NCI-H187 (cell line): Measurements from ENCODE around the gene LRRC7.

ENCODE experiments used
- DNase-seq, 2 experiments: peaks; one replicate each; lab custom pipeline; 2025; lab: John Stamatoyannopoulos, UW

Gene LRRC7

DNA sequence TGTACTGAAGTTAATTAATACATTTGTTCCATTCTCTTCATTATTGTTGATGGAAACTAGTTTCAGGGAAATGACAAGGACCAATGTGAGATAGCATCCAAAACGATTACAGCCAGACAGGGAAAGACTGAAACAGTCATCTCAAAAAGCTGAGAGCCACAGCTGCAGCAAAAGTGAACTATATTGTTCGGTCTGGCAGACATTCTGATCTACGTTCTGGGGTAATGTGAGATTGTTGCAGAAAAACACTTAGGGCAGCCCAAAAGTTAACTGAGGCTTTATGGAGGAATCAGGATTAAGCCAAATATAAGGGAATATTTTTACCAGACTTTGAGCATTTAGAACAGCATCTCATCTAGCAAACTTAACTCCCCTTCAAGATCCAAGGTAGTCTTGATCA lies 524.8 kb downstream of the LRRC7 start:
- no peak for DNase-seq

DNA sequence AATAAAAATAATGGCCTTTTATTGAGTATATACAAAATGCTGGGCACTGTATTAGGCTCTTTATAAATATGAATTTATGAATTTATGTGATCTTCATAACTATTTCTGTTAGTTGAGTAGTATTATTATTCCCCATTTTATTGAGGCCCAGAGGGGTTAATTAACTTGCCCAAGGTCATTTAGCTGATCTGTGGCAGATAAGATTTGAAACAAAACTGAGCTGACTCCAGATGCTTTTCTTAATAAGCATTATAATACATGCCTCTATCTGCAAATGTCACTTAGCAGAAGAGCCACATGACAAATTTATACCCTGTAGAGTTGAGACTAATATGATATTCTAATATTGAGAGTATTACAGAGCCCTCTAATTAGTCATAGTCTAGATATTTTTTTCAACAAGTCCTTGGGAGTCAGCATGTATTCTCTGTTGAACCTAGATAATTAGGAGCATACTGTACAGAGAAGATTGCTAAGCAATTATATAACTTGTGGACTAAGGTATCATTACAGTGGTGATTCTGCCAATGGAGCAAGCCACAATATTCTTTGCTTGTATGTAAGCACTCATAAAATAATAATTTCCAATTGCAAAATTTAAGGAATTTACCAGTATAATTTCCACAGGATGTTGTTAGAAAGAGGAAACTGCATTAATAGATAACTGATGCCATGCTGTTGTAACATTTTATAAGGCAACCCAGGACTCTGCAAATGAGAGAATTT lies 525.7 kb downstream of the LRRC7 start:
- DNase-seq: no peak

DNA sequence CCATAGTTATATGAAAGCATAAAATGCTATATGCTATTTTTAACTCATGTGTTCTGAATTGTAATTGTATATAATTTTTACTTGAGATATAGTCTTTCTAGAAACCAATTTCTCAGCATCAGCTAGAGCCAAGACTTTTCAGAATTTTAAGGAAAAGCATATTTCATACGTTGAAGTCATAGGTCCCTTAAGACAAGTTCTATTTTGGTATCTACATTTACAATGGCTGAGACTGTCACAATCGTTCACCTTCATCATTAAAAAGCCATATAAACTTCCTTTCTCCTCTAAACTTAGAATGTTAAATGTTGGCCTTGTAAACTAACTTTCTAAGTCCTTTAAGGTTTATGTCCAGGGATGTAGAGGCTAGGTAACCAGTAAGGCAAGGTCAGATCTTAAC lies 533.5 kb downstream of the LRRC7 start:
- no peak for DNase-seq

DNA sequence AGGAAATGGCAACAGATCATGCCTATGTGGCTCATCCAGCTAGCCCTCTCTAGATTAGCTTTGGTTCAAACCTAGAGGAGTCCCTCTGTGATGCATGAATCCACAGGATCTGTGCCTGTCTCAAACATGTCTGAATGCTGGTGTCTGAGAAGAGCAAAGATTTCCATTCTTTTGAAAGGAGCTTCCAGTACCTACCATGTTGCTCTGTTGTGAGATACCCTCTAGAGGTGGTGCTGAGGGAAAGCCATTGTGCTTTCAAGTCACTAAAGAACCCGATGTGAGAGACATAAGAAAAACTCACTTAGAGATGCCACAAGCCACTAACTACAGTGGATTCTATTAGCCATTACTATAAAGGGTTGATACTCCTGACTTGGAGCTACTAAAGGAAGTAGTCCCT lies 534.1 kb downstream of the LRRC7 start:
- no peak for DNase-seq

DNA sequence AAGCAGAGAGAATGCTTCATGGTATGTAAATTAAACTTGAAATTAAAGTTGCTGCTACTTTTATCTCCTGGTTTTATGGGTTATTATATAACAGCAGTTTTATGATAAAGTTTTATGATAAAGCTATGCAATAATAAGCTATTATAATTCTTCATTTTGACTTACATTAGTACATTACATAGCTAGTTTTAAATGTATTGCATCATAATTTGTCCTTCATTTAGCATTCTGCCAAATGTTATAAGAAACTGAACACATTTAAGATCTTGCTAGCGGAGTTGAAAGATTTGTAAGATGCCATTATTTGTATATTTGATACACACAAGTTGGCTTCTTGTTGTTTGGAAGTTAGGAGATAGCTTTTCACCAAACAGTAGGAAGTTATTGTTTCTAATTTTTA lies 536.0 kb downstream of the LRRC7 start:
- no peak for DNase-seq

DNA sequence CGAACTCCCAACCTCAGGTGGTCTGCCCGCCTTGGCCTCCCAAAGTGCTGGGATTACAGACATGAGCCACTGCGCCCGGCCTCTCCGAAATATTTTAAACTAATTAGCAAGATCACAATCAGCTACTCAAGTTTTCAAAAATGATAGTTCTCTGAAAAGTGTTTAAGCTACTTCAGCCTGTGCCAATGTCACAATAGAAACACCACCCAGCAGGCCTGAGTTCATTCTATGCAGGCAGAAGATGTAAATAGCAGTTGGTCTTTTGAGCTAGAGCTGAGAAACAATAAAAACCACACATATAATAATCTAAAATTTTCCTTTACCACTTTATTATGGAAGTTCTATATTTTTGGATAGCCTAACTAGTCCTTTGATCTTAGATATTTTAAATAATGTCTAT lies 541.5 kb downstream of the LRRC7 start:
- DNase-seq: no peak

DNA sequence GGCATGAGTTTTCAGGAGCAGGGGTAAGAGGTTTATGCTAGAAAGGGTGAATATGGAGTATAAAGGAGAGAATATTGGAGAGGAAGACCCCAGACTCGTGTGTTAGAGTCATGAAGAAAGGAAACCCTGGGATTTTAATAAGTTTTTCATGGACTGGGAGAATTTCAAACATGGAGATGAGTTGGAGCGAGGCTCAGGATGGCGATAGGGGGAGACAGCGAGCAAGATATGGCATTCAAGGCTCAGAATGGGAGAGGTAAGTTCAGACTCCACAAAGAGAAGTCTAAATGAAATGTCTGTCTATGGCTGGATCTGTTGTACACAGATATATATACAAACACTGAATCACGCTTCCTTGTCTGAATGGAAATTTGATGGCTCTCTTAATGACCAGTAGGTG lies 545.1 kb downstream of the LRRC7 start:
- no peak for DNase-seq

DNA sequence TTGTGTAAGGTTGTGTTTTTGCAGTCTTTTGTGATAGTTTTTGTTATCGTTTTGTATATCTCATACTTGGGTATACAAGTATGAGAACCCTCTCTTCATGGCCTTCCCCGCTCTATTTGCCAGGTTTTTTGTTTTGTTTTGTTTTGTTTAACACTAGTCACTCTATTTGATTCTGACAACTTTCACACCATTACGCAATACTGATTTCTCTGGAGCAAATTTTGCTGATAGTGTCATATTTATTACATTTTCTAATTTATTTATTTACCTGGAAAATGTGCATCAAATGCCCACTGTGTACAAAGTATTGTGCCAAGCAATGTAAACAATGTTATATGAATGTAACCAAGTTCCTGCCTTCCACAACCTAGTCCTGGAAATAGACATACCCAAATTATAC lies 547.6 kb downstream of the LRRC7 start:
- no peak for DNase-seq

DNA sequence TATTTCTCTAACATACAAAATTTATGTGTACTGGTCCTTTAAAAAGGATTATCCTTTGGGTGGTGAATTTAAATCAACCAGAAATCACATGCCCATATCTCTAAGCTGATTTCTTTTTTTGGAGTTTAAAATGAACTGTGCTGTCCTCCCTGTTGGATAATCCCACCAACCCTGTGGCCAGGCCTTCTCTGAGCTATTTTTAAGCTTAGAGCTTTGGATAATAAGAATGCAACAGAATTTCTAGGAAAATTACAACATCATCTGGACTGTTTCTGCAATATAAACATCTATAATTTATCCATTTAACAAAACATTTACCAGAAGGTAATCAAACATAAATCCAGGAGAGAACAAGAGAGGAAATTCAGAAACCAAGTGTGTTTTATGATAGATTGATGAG lies 549.3 kb downstream of the LRRC7 start:
- DNase-seq: no peak

DNA sequence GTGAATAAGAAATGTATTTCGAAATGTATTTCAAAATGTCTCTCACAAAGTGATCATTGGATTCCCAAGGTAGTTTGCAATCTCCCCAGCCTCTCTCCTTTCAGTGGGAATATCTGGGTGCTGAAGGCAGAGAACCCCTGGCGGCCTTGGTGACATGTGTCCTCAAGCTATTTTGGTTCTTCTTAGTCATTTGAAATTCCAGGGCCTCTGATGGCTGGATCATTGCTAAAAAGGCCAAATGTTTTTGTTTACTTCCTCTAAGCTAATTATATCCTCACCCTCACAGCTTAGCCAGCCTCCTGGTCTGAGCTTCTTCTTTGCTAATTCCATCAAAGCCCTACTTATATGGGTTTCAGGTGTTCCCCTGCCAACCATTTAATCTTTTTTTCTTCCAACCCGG lies 566.4 kb downstream of the LRRC7 start:
- DNase-seq: no peak

DNA sequence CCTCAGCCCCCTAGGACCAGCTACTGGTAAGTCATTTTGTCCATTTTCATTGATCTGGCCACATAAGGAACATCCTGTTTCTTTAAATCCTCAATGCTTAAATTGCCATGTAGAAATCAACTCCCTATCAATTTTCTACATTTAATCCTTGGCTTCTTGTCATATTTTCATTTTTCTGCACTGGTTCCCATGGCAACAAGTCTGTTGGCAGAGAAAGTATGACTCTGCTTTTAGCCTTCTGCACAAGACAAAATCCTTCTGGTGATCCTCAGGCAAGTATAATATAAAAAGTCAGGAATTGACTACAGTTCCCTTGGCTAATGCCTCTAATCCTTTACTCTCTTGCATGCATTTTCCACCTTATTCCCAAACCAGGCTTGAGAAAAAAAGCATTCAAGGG lies 572.6 kb downstream of the LRRC7 start:
- DNase-seq: no peak

DNA sequence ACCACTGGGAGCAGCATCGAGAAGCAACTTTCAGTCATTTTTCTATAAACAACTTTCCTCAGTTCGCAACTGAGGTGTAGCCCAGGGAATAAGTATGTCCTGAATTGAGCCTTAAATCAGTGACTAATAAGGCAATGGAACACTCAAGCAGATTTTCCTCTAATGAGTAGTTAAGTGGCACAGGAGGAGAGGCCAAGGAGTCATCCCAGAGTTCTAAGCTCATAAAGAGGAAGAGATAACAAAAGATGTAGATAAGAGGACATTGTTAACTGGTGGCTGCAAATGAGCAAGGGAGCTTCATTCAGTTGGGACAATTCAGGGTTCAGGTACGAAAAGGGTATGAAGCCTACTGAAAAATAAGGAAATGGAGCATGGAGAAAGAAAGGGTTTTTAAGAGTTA lies 573.2 kb downstream of the LRRC7 start:
- no peak for DNase-seq

DNA sequence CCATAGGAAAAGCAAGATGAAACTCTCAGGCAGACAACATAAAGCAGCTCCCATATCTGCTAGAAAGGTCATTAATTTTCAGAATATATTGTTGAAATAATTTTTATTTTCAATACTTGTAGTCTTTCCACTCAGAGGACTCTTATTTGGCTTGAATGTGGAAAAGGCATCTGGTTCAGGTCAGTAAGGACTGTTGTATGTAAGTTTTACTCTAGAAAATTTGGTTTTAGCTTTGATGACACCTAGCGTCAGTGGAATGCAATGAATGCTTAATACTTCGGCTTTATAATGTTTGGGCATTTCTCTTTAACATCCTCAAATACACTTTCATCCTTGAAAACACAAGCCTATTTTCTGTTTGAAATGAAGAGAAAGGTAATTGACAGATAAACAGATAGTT lies 574.4 kb downstream of the LRRC7 start:
- no peak for DNase-seq

DNA sequence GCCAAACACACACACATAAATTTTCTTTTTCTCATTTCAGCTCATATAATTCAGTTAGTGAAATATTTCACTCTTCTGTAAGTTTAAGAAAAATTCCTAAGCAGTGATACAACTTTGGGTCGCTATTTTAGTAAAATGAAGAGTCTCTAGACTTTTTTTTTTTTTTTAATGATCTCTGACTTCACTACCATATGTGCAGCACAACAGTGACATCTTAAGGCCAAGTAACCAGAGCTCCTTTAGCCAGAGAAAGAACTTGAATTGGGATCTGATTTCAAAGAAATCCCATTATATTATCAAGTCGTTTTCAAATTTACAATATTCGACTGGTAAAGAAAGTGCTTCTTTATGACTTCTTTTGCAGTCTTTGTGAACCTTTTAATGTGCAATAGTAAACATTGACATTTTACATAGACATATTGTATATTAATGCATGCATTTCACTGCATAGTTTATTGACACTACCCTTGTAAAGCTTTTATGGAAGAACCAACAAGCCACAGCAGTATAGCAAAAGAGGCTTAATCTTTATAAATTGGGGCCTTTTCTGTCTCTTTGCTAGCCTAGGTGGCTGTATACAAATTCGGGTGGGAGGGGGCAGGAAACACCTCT lies 575.4 kb downstream of the LRRC7 start:
- no peak for DNase-seq

DNA sequence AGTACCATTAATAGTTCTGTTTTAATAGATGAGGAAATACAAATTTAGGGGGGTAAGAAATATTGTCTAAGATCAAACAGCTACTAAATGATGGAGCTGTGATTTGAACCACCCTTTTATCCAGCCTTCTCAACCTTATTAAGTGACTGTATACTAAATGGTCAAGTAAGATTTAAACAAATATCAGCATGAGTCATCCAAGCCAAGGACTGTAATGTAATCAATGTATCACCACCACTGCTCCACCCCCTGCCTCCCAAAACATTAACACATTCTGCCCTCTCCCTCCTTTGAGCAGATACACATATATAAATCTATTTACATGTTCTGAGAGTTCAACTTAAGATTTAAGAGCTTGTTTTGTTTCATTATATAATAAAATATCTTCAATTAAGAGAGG lies 578.8 kb downstream of the LRRC7 start:
- no peak for DNase-seq

DNA sequence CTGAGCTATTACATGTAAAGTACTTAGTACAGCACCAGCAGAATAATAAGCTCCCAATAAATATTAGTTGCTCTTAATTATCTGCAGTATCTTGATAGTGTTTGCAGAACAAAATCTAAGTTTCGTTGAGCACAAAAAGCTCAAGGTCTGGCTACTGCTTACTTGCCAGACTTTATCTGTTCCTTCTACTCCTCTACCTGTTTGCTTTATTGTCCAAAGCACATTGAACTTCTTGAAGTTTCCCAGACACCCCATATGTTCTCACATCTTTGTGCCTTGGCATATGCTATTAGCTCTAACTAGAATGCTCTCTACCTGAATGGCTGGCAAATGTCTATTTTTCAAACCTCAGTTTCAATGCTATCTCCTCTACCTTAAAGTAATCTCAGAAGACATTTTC lies 582.7 kb downstream of the LRRC7 start:
- DNase-seq: no peak

DNA sequence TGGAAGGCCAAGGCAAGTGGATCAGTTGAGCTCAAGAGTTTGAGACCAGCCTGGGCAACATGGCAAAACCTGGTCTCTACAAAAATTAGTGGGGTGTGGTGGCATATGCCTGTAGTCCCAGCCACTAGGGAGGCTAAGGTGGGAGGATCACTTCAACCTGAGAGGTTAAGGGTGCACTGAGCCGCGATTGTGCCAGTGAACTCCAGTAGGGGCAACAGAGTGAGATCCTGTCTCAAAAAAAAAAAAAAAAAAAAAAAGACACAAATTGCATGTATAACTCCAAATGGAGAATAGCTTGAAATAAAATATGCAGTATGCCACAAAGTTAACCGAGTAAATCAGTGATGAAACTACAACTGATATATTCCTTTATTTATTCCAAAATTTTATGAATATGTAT lies 586.0 kb downstream of the LRRC7 start:
- no peak for DNase-seq

DNA sequence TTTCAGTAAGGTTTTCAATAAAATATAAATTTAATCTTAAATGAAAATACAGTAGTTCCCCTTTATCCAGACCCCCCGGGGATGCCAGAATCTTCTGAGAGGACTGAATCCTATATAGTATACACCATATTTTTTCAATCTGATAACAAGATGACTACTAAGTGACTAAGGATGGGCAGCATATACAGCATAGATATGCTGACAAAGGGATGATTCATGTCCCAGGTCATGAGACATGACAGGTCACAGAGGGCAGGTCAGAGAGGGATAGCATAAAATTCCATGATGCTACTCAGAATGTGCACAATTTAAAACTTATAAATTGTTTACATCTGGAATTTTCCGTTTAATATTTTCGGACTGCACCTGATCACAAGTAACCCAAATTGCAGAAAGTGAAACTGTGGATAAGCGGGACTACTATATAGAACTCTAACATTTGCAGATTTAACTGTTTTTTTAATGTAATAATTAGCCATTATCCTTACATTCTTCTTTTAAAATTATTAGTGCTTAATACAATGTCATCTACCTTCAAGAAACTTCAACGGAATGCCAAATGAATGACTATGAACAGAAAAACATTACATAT lies 588.9 kb downstream of the LRRC7 start:
- no peak for DNase-seq

DNA sequence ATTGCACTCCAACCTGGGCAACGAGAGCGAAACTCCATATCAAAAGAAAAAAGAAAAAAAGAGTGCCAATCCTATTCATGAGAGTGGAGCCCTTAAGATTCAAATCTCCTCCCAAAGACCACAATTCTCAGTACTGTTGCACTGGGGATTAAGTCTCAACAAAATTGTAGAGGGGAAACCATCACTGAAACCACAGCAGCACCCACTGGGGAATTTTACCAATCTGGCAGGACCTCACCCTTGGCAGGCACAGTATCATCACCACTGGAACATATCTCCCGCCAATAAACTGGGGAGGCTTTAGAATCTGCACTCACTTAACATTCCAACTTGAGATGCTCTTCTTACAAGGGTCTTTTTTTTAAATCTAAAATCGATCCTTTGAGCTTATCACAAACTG lies 596.6 kb downstream of the LRRC7 start:
- no peak for DNase-seq

DNA sequence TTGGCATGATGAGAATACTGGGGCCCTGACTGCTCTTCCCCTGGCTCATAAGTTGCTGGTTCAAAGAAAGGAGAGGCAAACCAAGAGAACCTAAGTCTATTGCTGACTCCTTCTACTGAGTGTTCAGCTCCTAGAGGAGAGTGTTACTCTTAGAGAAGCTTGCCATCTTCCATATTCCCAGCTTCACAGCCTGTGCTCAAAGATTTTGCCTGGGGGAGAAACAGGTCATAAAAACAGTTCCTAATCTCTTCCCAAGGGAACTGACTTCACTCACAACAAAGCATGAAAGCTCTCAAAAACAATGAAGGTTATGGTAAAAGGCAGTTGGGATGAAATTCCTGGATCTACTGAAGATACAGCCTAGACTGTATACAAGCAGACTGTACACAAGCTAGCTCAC lies 600.6 kb downstream of the LRRC7 start:
- DNase-seq: no peak

DNA sequence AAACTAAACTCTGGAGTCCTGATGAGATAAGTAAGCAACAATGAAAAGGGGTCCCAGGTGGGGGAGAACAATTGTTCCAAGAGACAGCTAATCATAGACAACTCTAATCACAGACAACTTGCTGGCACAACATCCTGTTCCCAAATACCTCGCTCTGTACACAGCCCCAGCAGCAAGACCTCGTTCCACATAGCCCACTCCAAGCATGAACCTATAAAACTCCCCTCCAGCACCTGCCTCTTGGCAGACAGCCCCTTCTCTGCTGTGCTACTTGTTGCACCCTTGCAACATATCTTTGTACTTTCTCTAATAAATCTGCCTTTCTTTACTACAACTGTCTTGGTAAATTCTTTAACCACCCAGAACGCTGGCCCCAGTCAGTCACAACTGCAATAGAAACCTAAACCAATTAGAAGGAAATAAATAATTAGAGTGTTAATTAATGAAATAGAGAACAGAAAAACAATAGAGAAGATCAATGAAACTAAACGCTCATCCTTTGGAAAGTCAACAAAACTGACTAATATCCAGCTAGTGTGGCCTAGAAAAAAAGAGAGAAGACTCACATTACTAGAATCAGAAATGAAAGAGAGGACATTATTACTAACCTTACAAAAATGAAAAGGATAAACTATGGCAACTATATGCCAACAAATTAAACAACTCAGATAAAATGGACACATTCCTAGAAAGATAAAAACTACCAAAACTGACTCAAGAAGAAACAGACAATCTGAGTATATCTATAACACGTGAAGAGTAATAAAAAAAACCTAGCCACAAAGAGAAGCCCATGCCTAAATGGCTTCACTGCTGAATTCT lies 601.5 kb downstream of the LRRC7 start:
- no peak for DNase-seq

DNA sequence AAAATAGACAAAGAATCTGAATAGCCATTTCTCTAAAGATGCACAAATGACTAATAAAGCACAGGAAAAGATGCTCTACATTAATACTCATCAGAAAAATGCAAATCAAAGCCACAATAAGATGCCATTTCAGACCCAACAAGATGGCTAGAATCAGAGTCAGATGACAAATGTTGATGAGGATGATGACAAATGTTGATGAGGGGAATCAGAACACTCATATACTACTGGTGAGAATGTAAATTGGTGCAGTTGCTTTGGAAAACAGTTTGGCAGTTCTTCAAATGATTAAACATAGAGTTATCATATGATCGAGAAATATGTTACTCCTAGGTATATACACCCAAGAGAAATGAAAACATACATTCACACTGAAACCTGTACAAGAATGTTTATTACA lies 603.8 kb downstream of the LRRC7 start:
- DNase-seq: no peak
